Stomach smooth muscle (tissue), 2 donors: Measurements from ENCODE around the gene FGF21.
"Not testable (repeated sequence)": the region's sequence is repeated elsewhere in the genome, so short reads cannot be mapped to it uniquely, and the experiment has no call there.

ENCODE experiments used
- H3K27ac ChIP-seq: one replicate; pipeline ENCODE4 v1.7.0; 2013; ENCODE audit warnings: mild to moderate bottlenecking, low read length, inconsistent platforms
- H3K27me3 ChIP-seq, 2 donors: one replicate each; pipeline ENCODE4 v1.7.0; 2013; ENCODE audit warnings: low read length in 2 of 2; ENCODE audit not compliant: insufficient read depth in 2 of 2, control insufficient read depth in 1 of 2
- H3K36me3 ChIP-seq, 2 donors: one replicate each; pipeline ENCODE4 v1.7.0; 2013; ENCODE audit warnings: low read length in 2 of 2; ENCODE audit not compliant: control insufficient read depth in 2 of 2, insufficient read depth in 2 of 2
- H3K4me1 ChIP-seq: one replicate; pipeline ENCODE4 v1.7.0; 2013; ENCODE audit warnings: low read length; ENCODE audit not compliant: control insufficient read depth, insufficient read depth
- H3K4me3 ChIP-seq, 2 donors: one replicate each; pipeline ENCODE4 v1.7.0; 2013; ENCODE audit warnings: low read length in 2 of 2
- H3K9ac ChIP-seq, 2 donors: one replicate each; pipeline ENCODE4 v1.7.0; 2013; ENCODE audit warnings: low read length in 2 of 2, mild to moderate bottlenecking in 1 of 2
- H3K9me3 ChIP-seq, 2 donors: one replicate each; pipeline ENCODE4 v1.7.0; 2013; ENCODE audit warnings: low read length in 2 of 2; ENCODE audit not compliant: control insufficient read depth in 2 of 2
- donor health status: healthy.
- donor health status: Pancreatic carcinoma.

Gene FGF21

DNA sequence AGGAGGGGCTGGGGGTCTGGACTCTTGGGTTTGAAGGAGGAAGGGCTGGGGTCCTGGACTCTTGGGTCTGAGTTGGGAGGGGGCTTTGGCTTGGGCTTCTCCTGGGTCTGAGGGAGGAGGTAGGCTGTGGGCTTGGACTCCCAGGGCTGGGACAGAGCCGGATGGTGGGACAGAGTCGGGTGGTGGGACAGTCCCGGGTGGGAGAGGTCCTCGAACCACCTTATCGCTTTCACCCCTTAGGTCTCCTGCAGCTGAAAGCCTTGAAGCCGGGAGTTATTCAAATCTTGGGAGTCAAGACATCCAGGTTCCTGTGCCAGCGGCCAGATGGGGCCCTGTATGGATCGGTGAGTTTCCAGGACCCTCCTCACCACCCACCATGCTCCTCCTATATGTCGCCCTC, 1.4 kb downstream of the FGF21 start:
- no peak overlapping the region for H3K27ac ChIP-seq
- no peaks in the 10 kb centered on the region for H3K9me3 ChIP-seq
- no peak overlapping the region for H3K9ac ChIP-seq
- peaks cover 7% of the 10 kb centered on the region for H3K4me1 ChIP-seq
- peaks cover 10 to 16% of the 10 kb centered on the region in 2 donors for H3K27me3 ChIP-seq
- H3K4me3 ChIP-seq, result no peak overlapping the region
- no peaks in the 10 kb centered on the region for H3K36me3 ChIP-seq

DNA sequence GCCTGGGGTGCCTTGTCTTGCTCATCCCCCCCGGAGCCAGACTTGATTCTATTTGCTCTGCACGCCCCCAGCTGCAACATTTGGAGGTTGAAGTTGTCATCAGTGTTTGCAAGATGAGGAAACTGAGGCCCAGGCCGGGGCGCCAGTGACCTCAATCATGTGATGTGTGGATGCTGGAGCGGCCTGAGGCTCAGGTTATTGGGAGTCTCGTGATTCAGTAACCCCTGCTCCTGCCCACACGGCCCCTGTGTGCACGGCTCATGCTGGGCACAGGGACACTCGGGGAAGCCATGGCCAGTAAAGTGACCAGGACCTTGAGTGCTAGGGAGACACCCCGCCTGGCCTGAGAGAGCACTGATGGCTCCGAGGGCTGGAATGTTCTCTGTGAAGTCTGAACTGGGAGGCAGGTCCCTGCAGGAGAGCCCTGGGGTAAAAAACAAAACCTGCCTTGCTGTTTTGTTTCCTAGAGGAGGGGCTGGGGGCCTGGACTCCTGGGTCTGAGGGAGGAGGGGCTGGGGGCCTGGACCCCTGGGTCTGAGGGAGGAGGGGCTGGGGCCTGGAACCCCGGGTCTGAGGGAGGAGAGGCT, 1.9 kb downstream of the FGF21 start:
- H3K9ac ChIP-seq, result no peak overlapping the region

DNA sequence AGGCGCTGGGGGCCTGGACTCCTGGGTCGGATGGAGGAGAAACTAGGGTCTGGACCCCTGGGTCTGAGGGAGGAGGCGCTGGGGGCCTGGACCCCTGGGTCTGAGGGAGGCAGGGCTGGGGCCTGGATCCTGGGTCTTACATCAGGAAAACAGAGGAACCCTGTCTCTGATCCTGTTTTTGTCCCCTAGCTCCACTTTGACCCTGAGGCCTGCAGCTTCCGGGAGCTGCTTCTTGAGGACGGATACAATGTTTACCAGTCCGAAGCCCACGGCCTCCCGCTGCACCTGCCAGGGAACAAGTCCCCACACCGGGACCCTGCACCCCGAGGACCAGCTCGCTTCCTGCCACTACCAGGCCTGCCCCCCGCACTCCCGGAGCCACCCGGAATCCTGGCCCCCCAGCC, 2.4 kb downstream of the FGF21 start:
- Histone ChIP-seq H3K4me3 (no peak overlapping the region), H3K9me3 (no peaks in the 10 kb centered on the region), H3K9ac (no peak overlapping the region), H3K36me3 (no peaks in the 10 kb centered on the region), H3K27ac (no peak overlapping the region), H3K4me1 (no peaks in the 10 kb centered on the region), H3K27me3 (peaks cover 3 to 6% of the 10 kb centered on the region in 2 donors)

More for the DNA sequence above, 1.9 kb downstream of the FGF21 start:
- Histone ChIP-seq H3K27ac (no peak overlapping the region), H3K27me3 (peaks cover 7 to 12% of the 10 kb centered on the region in 2 donors), H3K9me3 (no peaks in the 10 kb centered on the region), H3K36me3 (no peaks in the 10 kb centered on the region), H3K4me3 (no peak overlapping the region), H3K4me1 (peaks cover 5% of the 10 kb centered on the region)

DNA sequence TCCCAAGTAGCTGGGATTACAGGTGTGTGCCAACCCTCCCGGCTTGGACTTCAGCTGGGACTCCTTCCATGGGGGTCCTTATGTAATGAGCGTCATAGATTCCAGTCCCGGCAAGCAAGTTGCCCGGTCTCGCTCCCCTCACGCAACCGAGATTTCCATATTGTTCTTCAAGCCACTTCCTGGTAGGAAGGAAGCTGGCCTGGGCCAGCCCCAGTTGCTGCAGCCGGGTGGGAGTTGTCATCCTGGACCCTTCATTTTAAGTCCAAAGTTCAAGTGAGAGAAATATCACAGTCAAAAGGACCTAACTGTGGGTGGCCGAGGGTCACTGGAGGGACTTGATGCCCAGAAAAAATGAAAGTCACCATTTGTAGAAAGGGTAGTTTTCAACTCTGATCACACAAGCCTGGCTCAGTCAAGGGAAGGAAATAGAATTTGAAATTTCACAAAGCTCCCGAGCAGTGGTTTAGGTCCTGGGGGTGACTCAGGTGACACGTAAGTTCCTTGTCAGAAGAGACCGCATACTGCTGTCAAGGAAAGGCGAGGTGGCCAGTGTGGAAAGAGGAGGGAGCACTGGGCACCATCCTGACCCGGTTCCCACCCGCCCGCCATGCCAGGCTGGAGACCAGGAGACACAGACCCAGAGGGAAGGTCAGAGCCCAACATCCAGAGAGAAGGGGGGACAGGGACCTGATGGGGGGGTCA, 5.3 kb downstream of the FGF21 start:
- H3K9me3 ChIP-seq, result no peaks in the 10 kb centered on the region
- H3K9ac ChIP-seq, result no peak overlapping the region
- no peak overlapping the region for H3K4me3 ChIP-seq
- no peaks in the 10 kb centered on the region for H3K27me3 ChIP-seq
- no peak overlapping the region for H3K27ac ChIP-seq
- no peaks in the 10 kb centered on the region for H3K36me3 ChIP-seq
- no peaks in the 10 kb centered on the region for H3K4me1 ChIP-seq

DNA sequence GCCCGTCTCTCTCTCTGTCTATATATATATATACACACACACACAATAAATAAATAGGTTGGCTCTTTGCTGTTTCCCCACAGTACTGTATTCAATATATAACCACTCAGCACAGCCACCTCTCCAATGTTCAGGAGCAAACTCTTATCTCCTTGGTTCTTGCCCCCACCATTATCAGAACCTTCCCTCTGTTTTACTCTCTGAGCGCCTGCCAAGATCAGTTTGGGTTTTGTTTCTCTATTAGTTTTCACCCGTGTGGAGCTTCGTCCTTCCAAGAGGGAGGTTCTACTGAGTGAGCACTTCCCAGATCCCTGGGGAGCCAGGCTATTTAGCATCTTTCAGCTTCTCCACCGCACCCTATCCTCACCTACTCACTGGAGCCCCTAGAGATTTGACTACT, 10.5 kb downstream of the FGF21 start:
- H3K4me1 ChIP-seq, H3K4me3 ChIP-seq, H3K36me3 ChIP-seq, H3K9ac ChIP-seq, H3K27me3 ChIP-seq, H3K27ac ChIP-seq, H3K9me3 ChIP-seq: not testable (repeated sequence)

GRCh38 chr19:48768171-48768753, 12.9 kb downstream of the FGF21 start:
- H3K9ac ChIP-seq, H3K4me1 ChIP-seq, H3K27ac ChIP-seq, H3K27me3 ChIP-seq, H3K4me3 ChIP-seq, H3K36me3 ChIP-seq, H3K9me3 ChIP-seq: not testable (repeated sequence)

DNA sequence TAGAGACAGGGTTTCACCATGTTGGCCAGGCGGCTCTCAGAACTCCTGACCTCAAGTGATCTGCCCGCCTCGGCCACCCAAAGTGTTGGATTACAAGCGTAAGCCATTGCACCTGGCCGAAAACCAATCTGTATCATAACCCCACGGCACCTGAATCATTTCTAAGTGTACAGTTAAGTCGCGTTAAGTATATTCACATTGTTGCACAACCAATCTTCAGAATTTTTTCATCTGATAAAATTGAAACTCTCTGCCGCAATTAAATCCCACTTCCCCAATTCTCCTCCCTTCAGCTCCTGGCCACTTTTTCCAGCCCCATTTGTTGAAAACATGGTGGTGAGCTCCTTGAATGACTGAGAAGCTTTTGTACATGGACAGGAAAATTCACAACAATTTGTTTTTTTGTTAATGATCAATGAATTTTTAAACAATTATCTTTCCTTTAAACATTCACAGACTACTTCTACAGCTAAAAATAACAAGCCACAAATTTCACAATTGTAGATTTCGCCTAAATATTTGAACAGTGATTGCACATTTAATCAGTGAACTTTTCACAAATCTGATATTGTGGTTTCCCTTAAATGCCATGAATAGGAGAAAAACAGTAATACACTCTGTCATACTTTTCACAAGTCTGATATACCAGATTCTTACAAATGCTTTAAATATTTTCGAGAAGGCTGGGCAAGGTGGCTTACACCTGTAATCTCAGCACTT, 13.8 kb downstream of the FGF21 start:
- H3K27me3 ChIP-seq, result peaks cover 0 to 2% of the 10 kb centered on the region in 2 donors
- H3K4me3 ChIP-seq, result no peak overlapping the region
- no peaks in the 10 kb centered on the region for H3K36me3 ChIP-seq
- H3K4me1 ChIP-seq, result no peaks in the 10 kb centered on the region
- H3K9ac ChIP-seq, result no peak overlapping the region
- H3K9me3 ChIP-seq, result no peaks in the 10 kb centered on the region
- no peak overlapping the region for H3K27ac ChIP-seq

- no peaks in the 10 kb centered on the region for H3K4me1 ChIP-seq
- H3K4me3 ChIP-seq, result no peak overlapping the region
- no peaks in the 10 kb centered on the region for H3K36me3 ChIP-seq
- peaks cover 0 to 2% of the 10 kb centered on the region in 2 donors for H3K27me3 ChIP-seq
- no peak overlapping the region for H3K27ac ChIP-seq
- no peaks in the 10 kb centered on the region for H3K9me3 ChIP-seq
- H3K9ac ChIP-seq, result no peak overlapping the region
Measured at GRCh38 chr19:48770266-48770665, 14.9 kb downstream of the FGF21 start.

DNA sequence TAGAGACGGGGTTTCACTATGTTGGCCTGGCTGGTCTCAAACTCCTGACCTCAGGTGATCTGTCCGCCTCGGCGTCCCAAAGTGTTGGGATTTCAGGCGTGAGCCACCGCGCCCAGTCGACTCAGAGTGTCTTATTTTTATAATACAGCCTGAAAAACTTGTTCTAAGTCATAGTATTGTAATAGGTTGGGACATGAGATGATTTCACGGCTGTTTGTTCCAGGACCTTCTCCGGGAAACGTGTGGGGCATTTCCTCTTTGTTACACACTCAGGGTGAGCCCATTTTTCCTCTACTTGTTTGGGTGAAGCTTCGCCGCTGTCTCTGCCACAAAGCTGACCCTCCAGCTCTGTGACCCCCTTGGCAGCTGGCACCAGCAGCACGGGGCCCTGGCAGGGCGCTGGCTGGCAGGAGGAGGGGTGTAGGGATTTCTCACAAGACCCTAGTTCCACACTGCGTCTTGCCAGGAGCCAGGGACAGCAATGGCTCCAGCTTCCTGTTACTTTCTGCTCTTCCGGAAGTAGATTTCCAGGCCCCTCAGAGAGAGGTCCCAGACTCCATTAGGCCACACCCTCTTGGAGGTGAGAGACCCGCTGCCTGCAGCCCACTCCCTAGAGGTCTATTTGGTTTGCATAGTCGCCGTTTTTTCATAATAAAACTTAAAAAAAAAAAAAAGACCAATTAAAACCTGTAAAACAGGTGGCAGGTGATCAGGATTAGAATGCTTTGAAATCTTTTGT, 15.6 kb downstream of the FGF21 start:
- H3K9ac ChIP-seq, result no peak overlapping the region
- H3K27ac ChIP-seq, result no peak overlapping the region
- H3K9me3 ChIP-seq, result no peaks in the 10 kb centered on the region
- H3K27me3 ChIP-seq, result peaks cover 0 to 2% of the 10 kb centered on the region in 2 donors
- no peaks in the 10 kb centered on the region for H3K36me3 ChIP-seq
- H3K4me1 ChIP-seq, result no peaks in the 10 kb centered on the region
- no peak overlapping the region for H3K4me3 ChIP-seq

DNA sequence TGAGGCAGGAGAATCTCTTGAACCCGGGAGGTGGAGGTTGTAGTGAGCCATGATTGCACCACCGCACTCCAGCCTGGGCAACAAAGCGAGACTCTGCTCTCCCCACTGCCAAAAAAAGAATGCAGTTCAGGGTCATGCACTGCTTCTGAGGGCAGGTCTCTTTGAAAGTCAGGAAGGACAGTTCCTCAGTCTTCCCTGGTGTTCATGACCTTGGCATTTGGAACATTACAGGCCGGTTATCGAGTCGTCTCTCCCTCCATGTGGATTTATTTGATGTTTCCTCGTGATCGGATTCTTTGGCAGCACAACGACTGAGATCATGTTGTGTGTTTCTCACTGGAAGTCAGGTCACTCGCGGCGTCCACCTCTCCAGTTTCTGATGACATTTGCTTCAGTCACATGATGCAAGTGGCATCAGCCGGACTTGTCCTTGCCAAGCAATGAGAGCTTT, 17.2 kb downstream of the FGF21 start:
- no peaks in the 10 kb centered on the region for H3K4me1 ChIP-seq
- H3K9me3 ChIP-seq, result no peaks in the 10 kb centered on the region
- H3K4me3 ChIP-seq, result no peak overlapping the region
- H3K9ac ChIP-seq, result no peak overlapping the region
- no peak overlapping the region for H3K27ac ChIP-seq
- H3K27me3 ChIP-seq, result peaks cover 0 to 2% of the 10 kb centered on the region in 2 donors
- H3K36me3 ChIP-seq, result no peaks in the 10 kb centered on the region
